Skeletal muscle cell (primary cell): ENCODE results near the gene PLCB1.
A peak's percentile ranks its signal among the peaks of the same experiment; 100 is the strongest.
"Not testable (repeated sequence)": the region's sequence is repeated elsewhere in the genome, so short reads cannot be mapped to it uniquely, and the experiment has no call there.

Source experiments
- DNase-seq: peaks from one replicate; pipeline ENCODE4 v3.0.0-alpha.2; 2010; ENCODE audit warnings: low read depth
- H3K4me3 ChIP-seq: 2 replicates; pipeline ENCODE4 v1.5.1; 2011; ENCODE audit warnings: low read depth, mild to moderate bottlenecking, control low read depth, low read length, moderate library complexity

PLCB1 gene

DNA sequence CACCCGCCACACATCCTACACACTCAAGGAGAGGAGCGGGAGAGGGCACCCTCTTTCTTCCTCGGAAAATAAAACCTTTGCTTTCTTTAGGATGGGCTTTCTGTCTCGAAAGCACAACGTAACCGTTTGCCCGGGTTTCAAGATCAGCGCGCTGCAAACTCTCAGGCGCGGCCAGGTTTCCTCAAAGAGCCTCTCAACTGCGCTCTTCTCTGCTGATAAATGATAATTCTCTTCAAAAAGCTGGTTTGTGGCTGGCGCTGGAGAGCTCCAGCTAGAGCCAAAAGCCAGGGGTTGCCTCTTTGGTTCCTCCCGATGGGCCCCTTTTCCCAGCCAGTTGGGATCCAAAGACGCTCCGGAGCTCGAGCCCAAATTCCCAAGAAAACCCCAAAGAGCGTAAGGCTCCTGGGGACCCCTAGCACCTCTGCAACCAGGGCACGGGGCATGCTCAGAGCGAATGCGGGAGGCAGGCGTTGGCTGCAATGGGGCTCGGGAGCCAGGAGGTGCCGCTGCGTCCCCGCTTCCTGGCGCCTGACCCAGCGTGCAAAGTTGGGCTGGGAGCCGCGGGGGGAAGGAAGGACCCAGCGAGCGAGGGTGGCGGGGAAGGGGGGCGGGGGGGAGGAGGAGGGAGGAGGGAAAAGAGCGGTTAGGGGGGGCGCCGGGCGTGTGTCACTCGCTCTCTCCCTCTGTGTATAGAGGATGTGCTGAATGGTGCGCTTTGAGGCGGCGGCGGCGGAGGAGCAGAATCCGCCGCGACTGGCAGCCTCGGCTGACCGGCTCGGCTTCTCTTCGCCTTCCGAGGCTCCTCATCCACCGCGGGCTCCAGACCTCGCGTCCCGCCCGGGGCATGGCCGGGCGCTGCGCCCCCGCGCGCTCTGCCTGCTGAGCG is at the start of gene PLCB1:
PLCB1 (plus strand) TSS at position 669 of the 886 bp plus-strand sequence. CDS start 386 bp downstream, outside the sequence.
- peak; percentile 48 for DNase-seq
- H3K4me3 ChIP-seq, result peak within 1 kb of the TSS; percentile 52

DNA sequence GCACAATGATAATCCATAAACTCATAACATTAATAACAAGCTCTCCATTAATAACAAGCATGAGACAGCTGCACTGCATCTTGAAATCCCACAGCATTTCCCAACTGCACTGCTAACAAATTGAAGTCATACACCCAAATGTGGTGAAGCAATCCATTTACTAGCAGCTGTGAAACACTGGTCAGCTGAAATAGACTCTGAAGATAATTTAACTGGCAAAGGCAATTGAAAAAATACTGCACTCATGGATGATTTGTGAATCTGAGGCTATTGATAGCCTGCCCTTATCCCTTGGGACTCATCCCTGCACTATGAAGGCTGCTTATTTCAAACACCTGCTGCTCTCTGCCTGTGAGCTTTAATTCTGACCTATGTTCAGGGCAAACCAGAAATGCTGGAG is 49.1 kb upstream of the PLCB1 start:
- no peak overlapping the region for H3K4me3 ChIP-seq
- peak; percentile 43 for DNase-seq

DNA sequence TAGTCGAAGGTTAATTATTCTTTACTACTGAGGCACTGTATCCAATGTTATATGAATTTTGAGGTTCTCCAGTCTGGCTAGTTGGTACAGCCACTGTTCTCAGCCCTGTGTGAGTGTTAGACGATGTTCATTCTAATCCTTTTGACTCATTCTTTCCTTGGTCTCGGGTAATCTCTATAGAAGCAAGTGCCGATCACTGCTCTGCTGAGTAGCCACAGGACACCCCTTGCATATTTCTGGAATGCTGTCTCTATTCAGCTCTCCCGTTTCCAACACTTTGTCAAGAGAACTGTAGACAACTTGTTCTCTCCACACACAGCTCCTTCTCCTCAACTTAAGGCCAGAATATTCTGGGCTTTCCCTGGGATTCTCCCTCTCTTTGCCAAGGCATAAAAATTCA is 42.4 kb upstream of the PLCB1 start:
- no peak for DNase-seq
- no peak overlapping the region for H3K4me3 ChIP-seq

DNA sequence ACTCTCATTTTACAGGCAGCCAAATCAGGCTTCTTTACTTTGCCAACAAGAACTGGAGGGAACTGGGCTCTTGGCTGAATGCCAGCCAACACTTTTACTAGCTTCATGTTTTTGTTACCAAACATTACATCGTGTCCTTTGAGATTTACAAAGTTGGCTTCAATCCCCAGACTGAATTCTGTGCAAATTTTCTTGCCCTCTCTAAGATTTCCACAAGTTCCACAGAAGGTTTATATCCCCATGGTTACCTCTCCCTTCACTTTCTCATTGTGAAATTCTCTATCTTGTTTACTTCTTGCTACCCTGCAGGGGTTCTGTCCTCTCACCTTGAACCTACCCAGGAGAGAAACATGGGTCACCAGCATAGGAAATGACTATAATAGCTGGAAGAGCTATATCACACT is 37.6 kb upstream of the PLCB1 start:
- no peak overlapping the region for H3K4me3 ChIP-seq
- peak; percentile 91 for DNase-seq

DNA sequence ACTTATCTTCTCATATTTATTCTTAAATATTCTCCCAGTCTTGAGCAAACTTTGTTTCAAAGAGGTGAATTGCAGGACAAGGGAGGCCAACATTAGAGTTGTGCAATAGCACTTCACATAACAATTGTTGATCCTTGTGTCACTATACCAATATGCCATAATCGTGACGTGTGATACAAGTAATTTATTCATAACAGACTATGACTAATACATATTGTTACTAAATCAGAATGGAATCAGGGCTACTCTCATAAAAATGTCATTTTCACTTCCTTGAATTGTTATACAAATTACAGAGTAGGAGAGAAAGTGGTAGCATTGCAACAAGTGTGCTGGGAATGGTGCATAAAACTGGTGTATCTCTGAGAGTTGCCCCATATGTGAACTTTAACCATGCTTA is 37.2 kb upstream of the PLCB1 start:
- peak; percentile 68 for DNase-seq
- no peak overlapping the region for H3K4me3 ChIP-seq

DNA sequence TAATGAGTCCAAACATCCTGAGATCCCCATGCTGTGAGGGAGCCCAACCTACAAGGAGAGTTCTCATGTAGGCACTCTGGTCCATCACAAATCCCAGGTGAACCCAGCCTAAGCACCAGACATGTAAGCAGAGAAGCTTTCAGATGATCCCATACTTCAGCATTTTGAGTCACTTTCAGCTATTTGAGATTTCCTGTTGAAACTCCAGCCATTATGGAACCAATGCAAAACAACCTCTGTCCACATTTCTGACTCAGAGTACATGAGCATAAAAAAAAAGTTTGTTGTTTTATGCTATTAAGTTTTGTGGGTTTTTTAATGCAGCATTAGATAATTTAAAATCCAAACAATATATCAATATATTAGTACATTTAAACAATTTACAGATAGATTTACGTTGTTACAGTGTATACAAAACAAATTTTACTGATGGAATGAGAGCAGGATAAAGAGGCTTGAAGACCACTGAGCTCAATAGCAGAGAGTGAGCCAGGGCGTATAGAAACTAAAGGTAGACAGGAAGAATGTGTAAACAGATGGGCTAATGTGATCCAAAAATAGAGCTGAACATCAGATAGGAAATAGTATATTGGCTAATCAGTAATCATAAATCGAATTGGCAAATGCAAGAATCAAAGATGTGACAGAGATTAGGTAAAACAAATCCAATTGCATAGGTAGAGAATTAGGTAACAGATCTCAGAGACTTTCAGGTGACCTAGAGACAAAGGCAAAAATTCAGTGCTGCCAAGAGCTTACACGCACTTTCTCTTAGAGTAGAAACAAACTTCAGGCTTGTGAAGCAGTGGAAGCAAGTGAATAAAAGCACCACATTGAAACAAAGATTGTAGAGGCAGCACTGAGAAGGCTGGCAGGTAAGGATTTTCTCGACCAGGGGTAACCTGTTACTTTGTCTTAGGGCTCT is 36.2 kb upstream of the PLCB1 start:
- DNase-seq, result peak; percentile 56
- no peak overlapping the region for H3K4me3 ChIP-seq

DNA sequence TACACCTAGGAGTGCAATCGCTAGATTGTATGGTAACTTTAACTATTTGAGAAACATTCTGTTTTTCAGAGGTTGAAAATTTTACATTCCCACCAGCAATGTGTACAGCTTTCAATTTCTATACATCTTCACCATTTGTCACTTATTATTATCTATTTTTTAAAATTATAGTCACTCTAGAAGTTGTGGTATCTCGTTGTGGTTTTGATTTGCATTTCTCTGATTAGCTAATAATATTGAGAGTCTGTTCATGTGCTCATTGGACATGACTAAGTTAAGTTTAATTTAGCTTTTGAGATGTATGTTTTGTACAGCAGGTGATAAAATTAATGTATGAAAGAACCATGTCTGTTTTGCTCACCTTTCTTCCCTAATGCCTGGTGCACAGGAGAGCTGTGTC is 34.8 kb upstream of the PLCB1 start:
- DNase-seq, result no peak
- H3K4me3 ChIP-seq, result no peak overlapping the region

DNA sequence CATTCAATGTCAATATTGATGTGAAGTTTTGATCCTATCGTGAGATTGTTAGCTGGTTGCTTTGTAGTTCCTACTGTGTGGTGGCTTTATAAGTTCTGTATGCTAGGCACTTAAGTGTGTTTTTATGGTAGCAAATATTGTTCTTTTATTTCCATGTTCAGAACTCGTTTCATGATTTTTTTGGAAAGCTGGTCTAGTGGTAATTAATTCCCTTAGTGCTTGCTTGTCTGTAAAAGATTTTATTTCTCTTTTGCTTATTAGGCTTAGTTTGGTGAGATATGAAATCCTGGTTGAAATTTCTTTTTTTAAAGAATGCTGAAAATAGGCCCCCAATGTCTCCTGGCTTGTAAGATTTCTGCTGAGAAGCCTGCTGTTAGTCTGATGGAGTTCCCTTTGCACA is 27.8 kb upstream of the PLCB1 start:
- DNase-seq, result no peak
- no peak overlapping the region for H3K4me3 ChIP-seq

DNA sequence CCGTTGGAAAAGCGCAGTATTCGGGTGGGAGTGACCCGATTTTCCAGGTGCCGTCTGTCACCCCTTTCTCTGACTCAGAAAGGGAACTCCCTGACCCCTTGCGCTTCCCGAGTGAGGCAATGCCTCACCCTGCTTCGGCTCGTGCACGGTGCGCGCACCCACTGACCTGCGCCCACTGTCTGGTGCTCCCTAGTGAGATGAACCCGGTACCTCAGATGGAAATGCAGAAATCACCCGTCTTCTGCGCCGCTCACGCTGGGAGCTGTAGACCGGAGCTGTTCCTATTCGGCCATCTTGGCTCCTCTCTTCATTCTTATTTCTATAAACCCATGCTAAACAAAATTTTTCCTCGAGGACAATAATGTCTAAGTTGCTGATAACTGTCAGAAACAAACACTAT is 17.5 kb upstream of the PLCB1 start:
- not testable (repeated sequence) for H3K4me3 ChIP-seq, DNase-seq

DNA sequence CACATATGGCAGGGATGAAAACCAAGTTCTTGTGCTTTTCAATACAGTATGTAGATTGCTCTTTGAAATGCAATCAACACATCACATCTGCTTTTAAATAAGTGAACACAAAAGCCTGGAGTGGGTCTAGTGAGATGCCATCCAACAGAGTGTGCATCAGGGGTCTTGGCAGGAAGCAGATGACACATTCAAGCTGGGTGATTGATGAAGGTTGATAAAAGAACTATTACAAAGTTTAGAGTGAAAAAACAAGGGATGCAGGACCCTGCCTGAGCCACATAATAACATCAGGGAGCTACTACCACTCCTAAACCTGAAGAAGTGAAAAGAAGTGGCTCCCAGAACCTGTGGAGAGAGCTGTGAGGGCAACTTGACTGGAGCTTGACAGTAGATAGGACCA is 16.6 kb upstream of the PLCB1 start:
- no peak for DNase-seq
- H3K4me3 ChIP-seq, result no peak overlapping the region

DNA sequence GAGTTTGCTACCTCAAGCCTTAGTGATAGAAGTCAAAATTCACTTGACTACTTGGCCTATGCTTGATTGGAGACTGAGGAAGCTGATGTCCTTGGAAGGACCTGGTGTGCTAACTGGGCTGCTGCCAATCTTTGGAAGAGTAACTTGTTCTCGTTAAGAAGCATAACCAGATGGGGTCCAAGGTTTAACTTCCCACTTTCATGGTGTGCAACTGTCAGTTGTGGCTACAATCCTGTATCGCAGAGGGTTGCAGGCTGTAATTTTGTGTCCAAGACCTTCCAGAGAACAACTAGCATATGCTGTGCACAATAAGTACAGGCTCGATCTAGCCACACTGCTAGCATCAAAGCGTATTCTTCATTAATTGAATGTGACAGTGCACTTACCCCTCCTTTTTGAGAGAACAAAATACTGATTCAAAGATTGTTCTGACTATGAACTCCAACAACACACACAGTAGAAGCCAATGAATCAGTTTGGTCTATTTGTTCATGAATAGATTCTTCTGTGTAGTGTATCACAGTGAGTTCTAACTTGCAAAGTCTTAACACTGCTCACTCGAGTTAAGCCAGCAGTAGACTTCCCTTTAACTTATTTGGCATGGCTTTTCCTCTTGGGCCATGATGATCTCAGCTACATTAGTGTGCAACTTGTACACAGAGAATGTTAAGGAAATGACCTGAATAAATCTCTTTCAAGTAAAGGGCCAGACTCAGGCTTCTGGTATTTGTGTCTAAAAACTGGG is 15.8 kb upstream of the PLCB1 start:
- no peak overlapping the region for H3K4me3 ChIP-seq
- DNase-seq, result peak; percentile 73

DNA sequence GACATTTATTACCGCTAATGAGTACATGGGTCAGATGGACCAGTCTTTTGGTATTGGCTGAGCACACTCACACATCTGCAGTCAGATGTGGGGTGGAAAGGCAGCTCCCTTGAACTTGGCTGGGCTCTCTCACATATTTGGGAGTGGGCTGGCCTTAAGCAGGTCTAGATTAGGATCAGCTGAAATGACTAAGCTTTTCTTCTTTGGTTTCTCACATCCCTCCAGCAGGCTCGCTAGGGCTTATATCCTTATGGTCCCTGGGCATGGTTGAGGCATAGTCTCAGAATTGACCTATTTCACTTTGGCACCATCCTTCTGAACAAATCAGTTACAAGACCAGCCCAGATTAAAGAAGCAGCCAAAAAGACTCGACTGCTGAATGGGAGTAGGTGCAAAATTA is 14.4 kb upstream of the PLCB1 start:
- DNase-seq, result no peak
- no peak overlapping the region for H3K4me3 ChIP-seq

DNA sequence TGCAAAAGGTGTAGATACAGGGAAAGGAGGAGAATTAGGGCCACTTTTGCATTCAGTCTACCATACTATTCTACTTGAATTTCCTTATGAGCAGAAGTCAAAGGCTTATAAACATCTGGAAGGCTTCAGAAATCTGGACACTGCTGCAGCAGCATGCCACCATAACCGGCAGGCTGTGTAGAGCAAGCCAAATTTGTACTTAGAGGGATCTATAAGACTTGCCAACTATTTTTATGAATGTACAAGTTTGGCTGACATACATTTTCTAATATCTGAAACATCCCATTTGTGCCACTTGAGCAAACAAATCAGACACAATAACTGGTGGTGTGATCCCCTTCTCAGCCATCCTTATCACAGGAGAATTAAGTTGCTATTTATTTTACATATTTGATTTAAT is 14.0 kb upstream of the PLCB1 start:
- no peak overlapping the region for H3K4me3 ChIP-seq
- DNase-seq, result no peak

DNA sequence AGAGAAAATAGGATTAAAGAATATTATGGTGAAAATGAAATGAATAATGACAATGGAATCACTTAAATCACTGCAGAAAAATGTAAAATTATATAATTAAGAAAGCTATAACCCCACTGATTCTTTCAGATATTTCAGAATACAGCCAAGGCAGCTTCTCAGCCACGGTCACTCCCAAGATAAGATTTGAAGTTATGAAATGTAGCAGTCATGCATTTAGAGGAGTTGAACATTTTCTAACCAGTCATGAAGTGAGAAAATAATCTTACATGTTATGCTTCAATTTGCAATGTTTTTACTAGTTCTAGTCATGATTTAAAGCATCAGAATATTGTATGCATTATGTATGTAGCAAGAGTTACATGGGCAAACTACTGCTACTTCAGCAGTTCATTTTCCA is 13.3 kb upstream of the PLCB1 start:
- no peak for DNase-seq
- no peak overlapping the region for H3K4me3 ChIP-seq

DNA sequence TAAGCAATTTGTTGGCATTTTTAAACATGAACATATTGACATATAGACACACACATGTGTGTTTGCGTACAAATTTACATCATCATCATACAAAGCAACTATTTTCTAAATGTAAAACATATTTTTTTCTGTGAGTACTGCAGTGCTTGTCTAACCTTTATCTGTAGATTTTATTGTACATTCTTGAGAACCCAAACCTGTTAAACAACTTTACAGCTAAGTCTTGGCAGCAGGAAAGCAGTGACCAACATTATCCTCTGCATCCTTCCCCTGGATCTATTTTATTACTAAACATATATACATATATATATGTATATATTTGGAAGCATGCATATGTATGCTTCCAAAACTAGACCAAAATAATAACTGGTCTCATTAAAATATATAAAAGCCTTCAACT is 10.4 kb upstream of the PLCB1 start:
- H3K4me3 ChIP-seq, result no peak overlapping the region
- no peak for DNase-seq

DNA sequence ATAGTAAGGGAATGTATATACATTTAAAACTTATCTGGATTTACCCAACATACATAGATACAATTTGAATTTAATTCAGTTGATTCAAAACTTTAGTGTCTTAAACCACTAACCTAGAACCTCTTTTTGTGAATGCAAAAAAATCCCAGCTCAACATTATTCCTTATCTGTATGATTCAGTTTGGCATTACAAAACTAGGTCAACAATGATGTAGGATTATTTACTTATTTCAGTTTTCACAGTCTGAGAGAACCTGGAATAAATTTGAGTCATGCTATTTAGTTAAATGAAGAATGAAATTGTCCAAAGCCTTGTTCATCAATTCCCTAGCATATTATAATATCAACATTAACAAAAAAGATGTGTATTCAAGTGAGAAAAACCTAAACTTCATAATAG is 7.4 kb upstream of the PLCB1 start:
- DNase-seq, result no peak

DNA sequence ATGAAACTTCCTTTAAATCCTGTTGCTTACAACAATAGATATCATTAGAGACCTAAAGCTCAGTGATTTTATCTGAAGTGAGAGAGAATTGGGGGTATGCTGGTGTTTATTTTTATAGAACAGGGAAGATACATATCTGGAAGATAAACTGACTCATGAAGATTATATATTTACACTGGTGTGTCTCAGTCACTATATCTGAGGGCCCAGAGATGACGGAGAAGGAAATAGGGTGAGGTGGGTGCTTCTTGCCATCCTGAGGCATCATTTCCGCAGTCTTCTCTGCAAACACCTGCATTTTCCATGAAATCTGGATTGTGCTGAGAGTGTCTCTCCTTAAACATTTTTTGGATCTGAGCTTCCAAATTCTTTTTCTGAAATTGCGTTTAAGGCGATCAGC is 5.9 kb upstream of the PLCB1 start:
- no peak for DNase-seq
- H3K4me3 ChIP-seq, result no peak overlapping the region

More for the DNA sequence above, 7.4 kb upstream of the PLCB1 start:
- H3K4me3 ChIP-seq, result no peak overlapping the region

DNA sequence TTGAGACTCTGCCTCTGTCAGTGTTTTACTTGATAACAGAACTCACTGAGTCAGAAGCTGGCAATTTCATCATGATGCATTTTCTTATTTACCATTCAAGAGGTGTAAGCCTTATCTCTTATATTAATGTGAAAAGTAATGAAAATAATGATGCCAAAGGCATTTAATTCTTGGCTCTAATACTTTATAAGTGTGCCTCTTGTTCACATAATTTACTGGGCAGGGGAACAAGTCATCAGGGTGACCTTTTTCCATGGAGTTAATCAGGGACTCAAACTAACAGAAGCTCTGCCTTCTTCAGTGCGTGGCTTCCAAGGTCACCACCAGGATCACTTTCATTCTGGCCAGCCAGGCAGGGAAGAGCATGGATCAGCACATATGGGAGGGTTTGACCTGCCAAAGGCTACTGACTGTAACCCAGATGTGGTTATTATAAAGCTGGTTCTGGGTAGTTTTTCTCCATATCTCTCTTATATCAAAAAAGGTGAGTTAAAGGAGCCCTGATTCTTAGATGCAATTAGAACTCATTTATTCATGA is 5.2 kb upstream of the PLCB1 start:
- no peak overlapping the region for H3K4me3 ChIP-seq
- DNase-seq, result no peak

DNA sequence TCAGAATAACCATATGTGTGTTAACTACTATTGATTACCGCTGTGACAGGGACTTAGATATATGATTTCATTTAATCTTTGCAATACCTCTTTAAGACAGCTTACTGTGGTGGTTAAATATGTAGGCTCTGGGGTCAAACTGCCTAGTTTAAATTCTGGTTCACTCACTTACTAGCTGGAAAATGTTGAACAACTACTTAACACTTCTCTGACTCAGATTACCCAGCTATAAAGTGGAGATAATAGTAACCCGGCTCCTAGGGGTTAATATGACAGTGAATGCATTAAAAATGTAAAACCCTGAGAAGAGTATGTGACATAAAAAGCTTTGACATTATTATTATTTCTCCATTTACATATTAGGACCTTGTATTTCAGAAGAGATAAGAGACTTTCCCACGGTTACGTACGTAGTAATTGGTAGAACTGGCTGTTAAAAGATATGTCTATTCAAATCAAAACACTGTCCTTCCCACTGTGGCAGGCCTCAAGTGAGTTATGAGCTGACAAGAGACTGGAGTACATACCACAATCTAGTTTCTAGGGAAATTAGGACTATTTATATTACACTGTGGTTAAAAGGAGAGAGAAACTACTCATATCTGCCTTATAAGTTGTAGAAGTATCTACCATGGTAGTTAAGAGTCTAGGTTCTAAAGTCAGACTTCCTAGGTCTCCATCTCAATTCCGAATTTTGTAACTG is 4.4 kb upstream of the PLCB1 start:
- no peak overlapping the region for H3K4me3 ChIP-seq
- no peak for DNase-seq
